ENCODE results near the gene HRH1. TPM values are rescaled to one million over a fixed set of nuclear protein-coding genes. Genes with fewer than 3 reads are reported as not detected.

HRH1 gene
- total RNA-seq, 2 donors from 2014 or later, result 7.9 to 13.8 TPM

GRCh38 chr3:11288021-11288491, 133.8 kb downstream of the HRH1 start:
- intact Hi-C loops (cut with DNase I, micrococcal nuclease), result no loop called here
- ATAC-seq (no peak), DNase-seq (no peak)

DNA sequence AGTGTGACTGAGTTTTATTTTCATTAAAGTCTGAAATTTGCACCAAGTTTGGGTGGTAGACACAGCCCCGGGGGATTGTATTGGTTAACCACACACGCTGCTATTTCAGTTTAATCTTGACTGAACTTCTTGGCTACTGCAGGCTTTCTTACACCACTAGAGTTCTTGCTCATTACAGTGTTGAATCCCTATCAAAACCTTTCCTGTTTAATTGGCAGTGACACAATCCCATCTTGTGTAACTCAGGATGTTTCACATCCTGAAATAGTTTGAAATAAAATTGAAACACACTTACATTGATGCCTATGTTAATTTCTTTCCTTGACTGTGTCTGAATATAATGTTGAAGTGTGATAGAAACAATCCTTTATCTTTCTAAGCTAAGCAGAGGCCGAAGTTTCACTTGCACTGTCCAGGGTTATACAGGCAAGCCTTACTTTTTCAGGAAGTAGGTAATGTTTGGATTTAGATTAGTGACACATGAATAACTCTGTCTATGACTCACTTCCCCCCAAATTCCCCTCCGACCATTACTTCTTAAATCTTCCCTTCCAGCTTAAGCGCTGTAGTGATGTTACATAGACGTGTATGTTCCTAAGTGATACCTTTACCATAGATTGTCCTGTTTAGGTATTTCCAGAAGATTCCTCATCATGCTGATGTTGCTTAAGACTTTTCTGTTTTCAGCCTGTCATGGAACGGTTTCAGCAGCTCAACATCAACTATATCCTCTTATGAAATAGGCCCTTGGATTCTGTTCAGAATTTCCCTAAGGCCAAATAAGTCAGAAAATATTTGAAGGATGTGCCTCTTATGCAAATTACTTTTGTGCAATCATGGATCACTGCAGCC, 134.7 kb downstream of the HRH1 start:
- ATAC-seq, result peak; percentile 42
- DNase-seq, result no peak
- intact Hi-C loops (cut with DNase I, micrococcal nuclease), result no loop called here

DNA sequence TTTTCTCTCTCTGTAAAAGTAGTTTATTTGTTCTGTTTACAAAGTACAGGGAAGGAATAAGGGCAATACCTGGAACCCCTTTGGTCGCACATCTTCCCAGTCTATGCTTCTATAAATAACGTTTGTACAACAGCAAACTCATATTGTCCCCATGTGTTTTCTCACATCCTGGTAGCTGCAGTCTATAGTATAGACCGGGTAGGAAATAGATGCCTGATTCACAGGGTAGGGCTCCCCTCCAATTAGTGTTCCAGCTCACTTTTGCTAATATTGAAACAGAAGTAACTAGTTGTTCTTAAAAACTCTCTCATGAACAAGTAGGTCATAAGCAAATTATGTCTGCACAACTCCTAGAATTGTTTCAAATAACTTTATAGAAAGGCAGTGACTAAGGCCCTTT, 135.6 kb downstream of the HRH1 start:
- DNase-seq (no peak), ATAC-seq (no peak)
- intact Hi-C loops (cut with DNase I, micrococcal nuclease), result no loop called here

DNA sequence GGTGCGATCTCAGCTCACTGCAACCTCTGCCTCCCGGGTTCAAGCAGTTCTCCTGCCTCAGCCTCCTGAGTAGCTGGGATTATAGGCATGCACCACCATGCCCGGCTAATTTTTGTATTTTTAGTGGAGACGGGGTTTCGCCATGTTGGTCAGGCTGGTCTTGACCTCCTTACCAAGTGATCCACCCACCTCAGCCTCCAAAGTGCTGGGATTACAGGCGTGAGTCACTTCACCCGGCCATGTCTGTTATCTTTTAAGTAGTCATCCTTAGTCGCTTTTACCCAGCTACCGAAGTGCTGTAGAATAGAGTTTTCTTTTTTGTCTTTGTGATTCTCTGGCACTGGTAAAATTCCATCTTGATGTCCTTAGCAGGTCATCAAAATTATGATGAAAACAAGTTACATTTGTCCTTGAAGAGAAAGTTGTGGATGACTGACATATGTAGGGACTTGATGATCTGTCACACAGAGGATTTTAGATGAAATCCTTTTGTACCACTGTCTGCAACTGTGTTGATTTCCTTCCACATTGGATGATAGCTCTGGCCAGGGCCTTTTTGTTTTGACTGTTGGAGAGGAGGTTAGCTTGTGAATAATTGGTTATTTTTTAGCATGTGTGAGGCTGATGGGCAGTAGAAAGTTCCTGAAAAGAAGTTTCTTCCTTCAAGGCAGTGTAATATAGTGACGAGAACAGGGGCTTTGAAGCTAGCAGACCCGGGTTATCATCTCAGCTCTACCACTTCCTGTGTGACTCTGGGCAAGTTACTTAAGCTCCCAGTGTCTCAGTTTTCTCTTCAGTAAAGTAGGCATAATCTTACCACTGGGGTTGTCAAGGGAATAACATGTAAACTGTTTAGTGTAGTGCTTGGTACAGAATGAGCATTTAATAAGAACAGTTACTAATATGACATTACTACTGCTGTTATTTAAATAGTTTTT, 136.7 kb downstream of the HRH1 start:
- DNase-seq, result no peak
- intact Hi-C loops (cut with DNase I, micrococcal nuclease), result no loop called here
- ATAC-seq, result no peak

GRCh38 chr3:11291808-11292207, 137.5 kb downstream of the HRH1 start:
- ATAC-seq, result no peak
- intact Hi-C loops (cut with DNase I, micrococcal nuclease), result no loop called here
- DNase-seq, result no peak

GRCh38 chr3:11297126-11297525, 142.8 kb downstream of the HRH1 start:
- ATAC-seq, result no peak
- intact Hi-C loops (cut with DNase I, micrococcal nuclease), result no loop called here
- DNase-seq, result no peak

GRCh38 chr3:11300970-11301369, 146.7 kb downstream of the HRH1 start:
- DNase-seq (no peak), ATAC-seq (no peak)
- intact Hi-C loops (cut with DNase I, micrococcal nuclease), result no loop called here

- DNase-seq (no peak), ATAC-seq (no peak)
- intact Hi-C loops (cut with DNase I, micrococcal nuclease), result no loop called here
Measured at GRCh38 chr3:11302444-11302843, 148.2 kb downstream of the HRH1 start.

- intact Hi-C loops (cut with DNase I, micrococcal nuclease), result no loop called here
- ATAC-seq, result no peak
- DNase-seq, result no peak
Measured at GRCh38 chr3:11304175-11304574, 149.9 kb downstream of the HRH1 start.

DNA sequence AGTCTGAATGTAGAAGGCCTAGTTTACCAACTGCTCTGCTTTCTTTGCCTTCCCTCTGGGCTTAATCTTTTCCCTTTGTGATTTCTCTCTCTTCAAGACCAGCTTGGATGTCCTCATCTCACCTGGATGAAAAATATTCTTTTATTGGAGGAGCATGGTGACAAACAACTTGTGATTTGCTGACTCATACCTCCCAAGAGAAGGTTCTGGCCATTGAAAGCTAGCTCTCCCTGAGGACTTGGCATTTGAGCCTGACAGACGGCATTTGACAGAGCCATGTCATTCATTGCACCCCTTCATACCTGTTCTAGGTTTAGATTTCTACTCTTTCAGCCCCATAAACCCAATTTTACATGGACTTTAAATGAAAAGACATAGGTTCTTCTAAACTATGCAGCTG, 151.2 kb downstream of the HRH1 start:
- DNase-seq (no peak), ATAC-seq (no peak)
- intact Hi-C loops (cut with DNase I, micrococcal nuclease), result no loop called here

DNA sequence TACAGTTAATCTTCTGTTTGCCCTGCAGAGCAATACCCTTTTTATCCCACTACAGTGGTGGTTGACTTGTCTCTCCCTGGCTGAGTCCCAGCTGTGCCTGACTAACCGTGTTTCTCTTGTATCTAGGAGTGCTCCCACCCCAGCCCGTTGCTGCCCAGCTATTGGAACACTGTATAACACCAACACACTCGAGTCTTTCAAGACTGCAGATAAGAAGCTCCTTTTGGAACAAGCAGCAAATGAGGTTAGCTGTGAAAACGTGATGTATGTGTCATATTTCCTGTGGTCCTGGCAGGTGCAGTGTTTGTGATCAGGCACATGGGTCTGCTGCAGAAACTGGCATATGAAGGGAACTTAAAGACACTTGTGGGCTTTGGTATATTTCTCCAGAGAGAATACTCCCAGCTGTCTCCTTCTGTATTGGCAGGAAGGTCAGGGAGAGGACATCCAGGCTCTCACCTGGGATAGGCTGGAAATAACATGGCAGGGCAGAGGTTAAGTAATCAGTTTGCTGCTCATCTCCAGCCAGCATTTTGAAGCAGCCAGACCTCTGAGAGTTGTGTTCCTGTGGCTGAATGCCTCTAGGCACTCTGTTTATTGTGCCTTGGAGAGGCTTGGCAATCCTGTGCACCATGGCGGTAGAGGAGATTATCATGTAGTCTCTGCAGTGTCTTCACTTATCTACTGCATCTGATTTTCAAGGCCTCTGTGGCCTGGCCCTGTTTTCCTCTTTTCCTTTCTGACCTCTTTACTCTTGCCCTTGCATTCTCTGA, 152.7 kb downstream of the HRH1 start:
- intact Hi-C loops (cut with DNase I, micrococcal nuclease), result no loop called here
- ATAC-seq, result no peak
- no peak for DNase-seq

GRCh38 chr3:11307830-11308432, 153.6 kb downstream of the HRH1 start:
- intact Hi-C loops (cut with DNase I, micrococcal nuclease), result no loop called here
- ATAC-seq, result no peak
- DNase-seq, result no peak

DNA sequence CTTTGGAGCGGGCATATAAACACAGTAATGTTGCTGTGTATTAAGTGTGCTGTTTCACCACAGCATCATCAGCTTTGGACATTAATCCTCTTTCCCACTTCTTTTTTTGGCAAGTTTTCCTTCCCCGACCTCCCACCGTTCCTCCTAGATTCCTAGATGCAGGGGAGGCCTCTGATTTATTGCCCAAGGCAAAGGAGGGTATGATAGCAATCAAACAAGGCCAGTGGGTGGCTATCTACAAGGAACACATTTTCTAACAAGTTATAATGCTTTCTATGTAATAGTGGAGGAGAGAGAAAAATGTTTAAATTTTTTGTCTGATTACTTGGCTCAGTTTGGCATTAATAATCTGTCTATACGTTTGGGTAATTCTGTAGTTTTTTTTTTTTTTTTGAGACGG, 156.0 kb downstream of the HRH1 start:
- intact Hi-C loops (cut with DNase I, micrococcal nuclease), result no loop called here
- ATAC-seq (no peak), DNase-seq (no peak)

GRCh38 chr3:11312166-11312565, 157.9 kb downstream of the HRH1 start:
- ATAC-seq (no peak), DNase-seq (no peak)
- intact Hi-C loops (cut with DNase I, micrococcal nuclease), result no loop called here

Other genes with a start within 250 kb of the HRH1 start
- under 1 TPM; 0.21 to 0.36 TPM for gene SLC6A1, start 161.7 kb upstream of the HRH1 start, total RNA-seq
- 10 to 100 TPM; 34.6 to 41.0 TPM for gene ATG7, start 117.9 kb downstream of the HRH1 start, total RNA-seq

Measured in left colon (tissue), 2 donors.